Fibroblast of mammary gland (primary cell): ENCODE data around the gene PEX11B.
A peak's percentile ranks its signal among the peaks of the same experiment; 100 is the strongest.
"Not testable (repeated sequence)": the region's sequence is repeated elsewhere in the genome, so short reads cannot be mapped to it uniquely, and the experiment has no call there.

Experiments used
- DNase-seq: peaks from one replicate; pipeline ENCODE4 v3.0.0-alpha.2; 2010; ENCODE audit warnings: low read depth
- H3K4me3 ChIP-seq: 2 replicates; pipeline ENCODE4 v1.5.1; 2011; ENCODE audit warnings: low read depth, mild to moderate bottlenecking, low read length, moderate library complexity; ENCODE audit not compliant: control insufficient read depth
- TF ChIP-seq, protein P1 (sequence below): conservative IDR thresholded peaks from 2 replicates; pipeline ENCODE4 v1.5.1; 2011; ENCODE audit warnings: low read depth, low read length, inconsistent platforms; ENCODE audit not compliant: control insufficient read depth, insufficient read depth

PEX11B gene

DNA sequence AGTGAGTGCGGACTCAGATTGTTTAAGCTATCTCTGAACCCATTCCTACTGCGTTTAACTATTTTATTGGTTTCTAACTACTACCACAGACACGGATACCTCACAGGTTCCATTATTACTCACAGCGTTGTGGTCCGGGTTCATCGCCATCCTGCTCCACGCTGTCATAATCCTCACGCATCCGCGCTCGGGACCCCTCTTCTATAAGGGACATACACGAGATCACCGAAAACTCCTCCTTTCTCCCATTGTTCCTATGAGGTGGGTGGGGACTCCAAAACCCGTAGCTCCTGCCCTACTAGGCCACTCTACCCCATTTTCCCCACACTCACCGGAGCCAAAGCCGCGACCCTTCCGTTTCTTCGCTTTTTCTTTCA, 8.2 kb upstream of the PEX11B start:
- H3K4me3 ChIP-seq, result peak overlapping the region; percentile 82
- no peak for DNase-seq
- TF ChIP-seq, protein P1, sequence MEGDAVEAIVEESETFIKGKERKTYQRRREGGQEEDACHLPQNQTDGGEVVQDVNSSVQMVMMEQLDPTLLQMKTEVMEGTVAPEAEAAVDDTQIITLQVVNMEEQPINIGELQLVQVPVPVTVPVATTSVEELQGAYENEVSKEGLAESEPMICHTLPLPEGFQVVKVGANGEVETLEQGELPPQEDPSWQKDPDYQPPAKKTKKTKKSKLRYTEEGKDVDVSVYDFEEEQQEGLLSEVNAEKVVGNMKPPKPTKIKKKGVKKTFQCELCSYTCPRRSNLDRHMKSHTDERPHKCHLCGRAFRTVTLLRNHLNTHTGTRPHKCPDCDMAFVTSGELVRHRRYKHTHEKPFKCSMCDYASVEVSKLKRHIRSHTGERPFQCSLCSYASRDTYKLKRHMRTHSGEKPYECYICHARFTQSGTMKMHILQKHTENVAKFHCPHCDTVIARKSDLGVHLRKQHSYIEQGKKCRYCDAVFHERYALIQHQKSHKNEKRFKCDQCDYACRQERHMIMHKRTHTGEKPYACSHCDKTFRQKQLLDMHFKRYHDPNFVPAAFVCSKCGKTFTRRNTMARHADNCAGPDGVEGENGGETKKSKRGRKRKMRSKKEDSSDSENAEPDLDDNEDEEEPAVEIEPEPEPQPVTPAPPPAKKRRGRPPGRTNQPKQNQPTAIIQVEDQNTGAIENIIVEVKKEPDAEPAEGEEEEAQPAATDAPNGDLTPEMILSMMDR, result no peak

DNA sequence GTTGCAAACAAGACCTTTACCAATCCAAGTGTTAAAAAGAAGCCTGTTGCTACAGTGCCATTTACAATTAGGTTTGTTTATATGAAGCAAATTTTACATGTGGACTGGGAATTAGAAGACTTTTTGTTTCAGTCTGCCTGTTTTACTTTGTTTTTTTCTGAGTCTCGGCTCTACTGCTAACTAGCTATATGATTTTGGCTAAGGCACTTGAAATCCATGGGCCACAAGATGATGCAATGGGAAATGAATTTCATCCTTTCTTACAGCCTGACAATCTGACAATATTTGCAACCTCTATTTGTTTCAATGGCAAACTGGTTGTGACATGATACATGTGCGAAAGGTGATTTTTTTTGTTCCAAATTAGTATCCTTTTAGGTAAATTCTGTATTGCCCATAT, 3.7 kb upstream of the PEX11B start:
- no peak overlapping the region for H3K4me3 ChIP-seq
- TF ChIP-seq, protein P1, result no peak
- peak; percentile 37 for DNase-seq

DNA sequence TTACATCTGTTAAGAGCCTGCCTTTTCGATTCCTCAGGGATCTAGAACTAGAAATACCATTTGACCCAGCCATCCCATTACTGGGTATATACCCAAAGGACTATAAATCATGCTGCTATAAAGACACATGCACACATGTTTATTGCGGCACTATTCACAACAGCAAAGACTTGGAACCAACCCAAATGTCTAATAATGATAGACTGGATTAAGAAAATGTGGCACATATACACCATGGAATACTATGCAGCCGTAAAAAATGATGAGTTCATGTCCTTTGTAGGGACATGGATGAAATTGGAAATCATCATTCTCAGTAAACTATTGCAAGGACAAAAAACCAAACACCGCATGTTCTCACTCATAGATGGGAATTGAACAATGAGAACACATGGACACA, 1.8 kb upstream of the PEX11B start:
- DNase-seq, H3K4me3 ChIP-seq: not testable (repeated sequence)

DNA sequence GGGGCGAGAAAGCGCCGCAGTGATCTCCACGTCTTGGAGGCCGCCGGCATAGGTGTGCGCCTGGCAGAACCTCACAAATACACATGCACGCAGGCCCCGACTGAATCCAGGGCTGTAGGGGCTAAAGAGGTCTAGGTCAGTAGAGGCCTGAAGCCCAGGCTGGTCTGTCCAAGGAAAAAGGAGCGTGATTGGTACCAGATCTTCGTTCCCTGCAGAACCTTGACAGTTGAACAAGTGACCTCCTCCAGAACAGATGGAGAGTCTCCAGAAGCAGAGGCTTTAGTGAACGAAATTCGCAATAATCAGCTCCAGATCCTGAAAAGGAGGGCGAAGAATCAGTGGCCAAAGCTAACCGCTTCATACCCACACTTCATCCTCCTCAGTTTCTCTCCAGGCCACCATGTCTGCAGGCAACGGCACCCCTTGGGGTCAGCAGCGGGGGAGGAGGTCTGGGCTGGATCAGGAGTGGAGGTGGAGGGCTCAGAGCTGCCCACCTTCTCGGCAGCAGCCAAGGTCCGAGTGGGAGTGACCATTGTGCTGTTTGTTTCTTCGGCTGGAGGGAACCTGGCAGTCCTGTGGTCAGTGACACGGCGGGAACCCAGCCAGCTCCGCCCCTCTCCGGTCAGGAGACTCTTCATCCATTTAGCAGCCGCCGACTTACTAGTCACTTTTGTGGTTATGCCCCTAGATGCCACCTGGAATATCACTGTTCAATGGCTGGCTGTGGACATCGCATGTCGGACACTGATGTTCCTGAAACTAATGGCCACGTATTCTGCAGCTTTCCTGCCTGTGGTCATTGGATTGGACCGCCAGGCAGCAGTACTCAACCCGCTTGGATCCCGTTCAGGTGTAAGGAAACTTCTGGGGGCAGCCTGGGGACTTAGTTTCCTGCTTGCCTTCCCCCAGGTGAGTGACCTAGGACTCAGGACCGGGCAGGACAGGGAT, 749 bp upstream of the PEX11B start:
- peak overlapping the region; percentile 74 for H3K4me3 ChIP-seq
- peak; percentile 79 for DNase-seq
- TF ChIP-seq, protein P1, result peak; percentile 7

DNA sequence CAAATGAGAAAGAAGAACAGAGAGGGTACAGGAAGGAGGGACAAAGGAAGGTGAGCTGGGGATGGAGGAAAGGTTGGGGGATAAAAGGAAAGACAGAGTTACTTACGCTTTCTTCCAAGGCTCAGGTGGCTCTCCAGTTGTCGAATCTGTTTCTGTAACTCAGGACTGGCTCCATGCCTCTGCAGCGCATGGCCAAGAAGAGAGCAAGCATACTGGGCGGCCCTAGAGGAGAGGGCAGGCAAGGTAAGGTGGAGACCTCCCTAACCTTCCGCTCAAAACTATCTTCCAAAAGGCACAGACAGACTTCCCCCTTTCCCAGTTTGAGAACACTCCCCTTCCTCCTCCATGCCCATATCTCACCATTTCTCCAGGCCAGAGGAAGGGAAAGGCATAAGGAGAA, 922 bp downstream of the PEX11B start:
- TF ChIP-seq, protein P1, result no peak
- H3K4me3 ChIP-seq, result peak overlapping the region; percentile 74
- DNase-seq, result no peak

DNA sequence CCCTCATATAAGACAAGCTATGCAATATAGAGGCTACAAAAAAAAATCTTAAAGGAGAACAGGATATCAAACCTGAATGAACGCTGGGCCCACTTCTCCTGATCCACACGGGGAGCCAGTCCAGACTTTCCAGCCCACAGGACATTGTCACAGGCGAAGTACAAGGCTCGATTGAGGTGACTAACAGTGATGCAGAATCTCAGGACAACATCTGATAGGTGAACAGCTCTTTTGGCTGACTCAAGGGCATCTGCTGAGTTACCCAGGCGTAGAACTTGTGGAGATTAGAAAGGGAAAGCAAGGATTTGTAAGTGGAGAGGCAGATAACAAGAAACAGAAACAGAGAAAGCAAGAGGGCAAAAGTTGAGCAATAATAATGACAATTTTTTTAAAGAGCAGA, 1.8 kb downstream of the PEX11B start:
- H3K4me3 ChIP-seq, result no peak overlapping the region
- TF ChIP-seq, protein P1, result no peak

DNA sequence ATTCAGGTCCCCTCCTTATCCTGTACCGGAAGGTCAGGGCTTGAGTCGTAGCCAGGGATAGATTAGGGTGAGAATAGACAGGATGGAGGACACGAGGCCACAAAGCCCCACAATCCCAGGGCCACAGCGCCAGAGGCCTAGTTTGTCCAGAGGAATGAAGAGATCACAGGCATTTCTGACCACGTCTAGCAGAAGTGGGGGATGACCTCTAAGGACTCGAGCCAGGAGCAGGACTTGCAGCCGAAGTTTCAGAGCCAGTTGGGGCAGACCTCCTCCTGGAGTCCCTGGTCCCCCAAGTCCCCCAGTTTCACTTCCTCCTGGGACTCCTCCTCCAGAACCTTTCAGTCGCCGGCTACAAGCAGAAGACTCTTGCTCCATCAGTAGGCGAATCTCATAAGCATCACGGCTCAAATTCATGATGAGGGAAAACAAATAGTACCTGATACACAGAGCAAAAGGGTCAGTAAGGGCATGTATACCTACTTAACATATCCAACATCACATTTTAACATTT, 6.3 kb downstream of the PEX11B start:
- DNase-seq, result no peak
- H3K4me3 ChIP-seq, result no peak overlapping the region
- TF ChIP-seq, protein P1, result no peak

More for the DNA sequence above, 1.8 kb downstream of the PEX11B start:
- DNase-seq, result peak; percentile 68
